ENCODE data around the gene C10orf90.

Gene C10orf90

DNA sequence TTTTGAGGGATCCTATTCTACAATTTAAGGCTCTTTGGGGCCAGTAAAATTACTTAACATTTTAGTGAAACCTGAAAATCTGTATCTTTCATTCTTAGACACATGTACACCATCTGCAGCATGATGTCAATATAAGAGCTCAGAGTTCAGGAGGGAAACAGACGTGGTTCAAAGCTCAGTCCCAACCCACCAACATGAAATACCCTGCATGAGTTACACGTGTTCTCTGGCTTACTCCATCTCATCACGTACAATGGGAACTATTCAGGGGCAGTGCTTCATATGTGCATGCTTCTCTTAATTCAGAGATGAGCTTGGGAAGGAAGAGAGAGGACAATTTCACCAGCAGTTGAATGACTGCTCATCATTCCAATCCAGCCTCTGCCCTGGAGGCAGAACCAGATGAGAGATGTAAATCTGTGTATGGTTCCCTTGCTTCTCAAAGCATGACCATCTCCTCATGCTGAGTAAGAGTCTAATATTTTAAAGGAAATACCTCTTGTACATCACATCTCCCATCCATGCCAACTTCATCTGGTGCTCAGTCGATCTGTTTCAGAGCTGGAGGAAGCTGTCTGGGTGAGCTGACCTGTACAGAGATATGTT, 253.2 kb downstream of the C10orf90 start:
- no peak overlapping the region for H3K4me3 ChIP-seq (replicated peaks; ENCODE audit: low read depth, low read length)
- TF ChIP-seq, protein P1, sequence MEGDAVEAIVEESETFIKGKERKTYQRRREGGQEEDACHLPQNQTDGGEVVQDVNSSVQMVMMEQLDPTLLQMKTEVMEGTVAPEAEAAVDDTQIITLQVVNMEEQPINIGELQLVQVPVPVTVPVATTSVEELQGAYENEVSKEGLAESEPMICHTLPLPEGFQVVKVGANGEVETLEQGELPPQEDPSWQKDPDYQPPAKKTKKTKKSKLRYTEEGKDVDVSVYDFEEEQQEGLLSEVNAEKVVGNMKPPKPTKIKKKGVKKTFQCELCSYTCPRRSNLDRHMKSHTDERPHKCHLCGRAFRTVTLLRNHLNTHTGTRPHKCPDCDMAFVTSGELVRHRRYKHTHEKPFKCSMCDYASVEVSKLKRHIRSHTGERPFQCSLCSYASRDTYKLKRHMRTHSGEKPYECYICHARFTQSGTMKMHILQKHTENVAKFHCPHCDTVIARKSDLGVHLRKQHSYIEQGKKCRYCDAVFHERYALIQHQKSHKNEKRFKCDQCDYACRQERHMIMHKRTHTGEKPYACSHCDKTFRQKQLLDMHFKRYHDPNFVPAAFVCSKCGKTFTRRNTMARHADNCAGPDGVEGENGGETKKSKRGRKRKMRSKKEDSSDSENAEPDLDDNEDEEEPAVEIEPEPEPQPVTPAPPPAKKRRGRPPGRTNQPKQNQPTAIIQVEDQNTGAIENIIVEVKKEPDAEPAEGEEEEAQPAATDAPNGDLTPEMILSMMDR (IDR thresholded peaks at IDR 0.05; ENCODE audit: low read depth, low read length, missing control alignments) = no peak
- no peak for DNase-seq (ENCODE audit: extremely low read depth, low read depth)

DNA sequence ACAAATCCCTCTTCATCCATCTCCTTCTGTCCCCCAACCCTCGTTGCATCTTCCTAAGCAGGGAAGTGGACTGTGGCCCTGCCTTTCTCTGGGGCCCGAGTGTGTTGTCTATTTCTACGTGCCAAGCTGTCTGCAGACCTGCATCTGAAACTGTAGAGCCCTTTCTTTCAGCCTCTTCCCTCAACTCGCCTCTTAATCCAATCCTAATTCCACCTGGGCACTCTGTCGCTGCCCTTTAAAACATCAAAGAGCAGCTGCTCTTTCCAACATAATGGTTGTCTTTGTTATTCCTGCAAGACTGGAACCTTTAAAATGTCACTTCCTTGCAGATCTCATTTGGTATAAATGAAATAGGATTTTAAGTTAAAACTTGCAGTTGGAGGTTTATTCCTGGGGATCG, 260.7 kb downstream of the C10orf90 start:
- DNase-seq (ENCODE audit: extremely low read depth, low read depth) = no peak
- TF ChIP-seq, protein P1 (IDR thresholded peaks at IDR 0.05; ENCODE audit: low read depth, low read length, missing control alignments) = no peak
- H3K4me3 ChIP-seq (replicated peaks; ENCODE audit: low read depth, low read length) = no peak overlapping the region

DNA sequence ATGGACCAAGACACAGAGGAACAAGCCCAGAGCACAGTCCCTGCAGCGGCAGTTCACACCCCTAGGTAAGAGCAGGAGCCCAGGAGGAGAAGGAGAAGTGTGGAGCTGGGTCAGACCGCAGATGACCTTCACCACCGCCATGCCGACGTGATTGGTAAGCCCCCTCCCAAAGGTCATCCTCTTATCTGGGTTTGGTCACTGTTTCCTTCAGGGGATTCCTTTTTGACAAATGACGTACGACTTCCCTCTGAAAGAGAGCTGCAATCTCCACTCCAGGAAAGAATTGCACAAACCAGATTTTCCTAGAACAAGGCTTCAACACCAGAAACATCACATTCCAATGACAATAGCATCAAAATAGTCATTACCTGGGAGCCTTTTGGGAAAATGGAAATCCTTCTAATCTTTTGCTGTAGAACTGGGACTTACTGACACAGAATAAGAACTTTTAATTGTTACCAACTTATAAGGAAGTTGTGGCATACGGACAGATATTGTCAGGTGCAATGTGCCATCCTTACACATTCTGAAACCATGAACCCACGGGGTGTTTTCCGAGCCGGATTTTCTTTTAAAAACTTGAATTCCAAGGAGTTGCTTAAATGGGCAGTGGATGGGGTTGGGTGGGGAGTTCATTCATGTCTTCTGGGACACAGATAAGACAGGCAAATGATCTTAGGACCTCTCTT, 261.4 kb downstream of the C10orf90 start:
- no peak for DNase-seq (ENCODE audit: extremely low read depth, low read depth)
- no peak overlapping the region for H3K4me3 ChIP-seq (replicated peaks; ENCODE audit: low read depth, low read length)
- TF ChIP-seq, protein P1 (IDR thresholded peaks at IDR 0.05; ENCODE audit: low read depth, low read length, missing control alignments) = no peak

DNA sequence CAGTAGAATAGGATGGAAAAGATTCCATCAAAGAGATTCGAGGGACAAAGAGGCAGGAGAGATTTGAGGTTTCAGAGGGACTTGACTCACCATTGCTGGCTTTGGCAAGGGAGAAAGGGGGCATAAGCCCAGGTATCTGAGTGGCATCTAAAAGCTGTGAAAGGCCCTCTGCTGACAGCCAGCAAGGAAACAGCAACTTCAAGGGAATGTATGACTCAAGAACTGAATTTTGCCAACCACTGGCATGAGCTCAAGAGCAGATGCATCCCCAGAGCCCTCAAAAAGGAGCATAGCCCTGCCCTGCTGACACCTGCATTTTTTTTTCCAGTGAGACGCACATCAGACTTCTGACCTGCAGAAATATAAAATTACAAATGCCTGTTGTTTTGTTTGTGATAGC, 262.7 kb downstream of the C10orf90 start:
- DNase-seq (ENCODE audit: extremely low read depth, low read depth) = no peak
- TF ChIP-seq, protein P1 (IDR thresholded peaks at IDR 0.05; ENCODE audit: low read depth, low read length, missing control alignments) = no peak

DNA sequence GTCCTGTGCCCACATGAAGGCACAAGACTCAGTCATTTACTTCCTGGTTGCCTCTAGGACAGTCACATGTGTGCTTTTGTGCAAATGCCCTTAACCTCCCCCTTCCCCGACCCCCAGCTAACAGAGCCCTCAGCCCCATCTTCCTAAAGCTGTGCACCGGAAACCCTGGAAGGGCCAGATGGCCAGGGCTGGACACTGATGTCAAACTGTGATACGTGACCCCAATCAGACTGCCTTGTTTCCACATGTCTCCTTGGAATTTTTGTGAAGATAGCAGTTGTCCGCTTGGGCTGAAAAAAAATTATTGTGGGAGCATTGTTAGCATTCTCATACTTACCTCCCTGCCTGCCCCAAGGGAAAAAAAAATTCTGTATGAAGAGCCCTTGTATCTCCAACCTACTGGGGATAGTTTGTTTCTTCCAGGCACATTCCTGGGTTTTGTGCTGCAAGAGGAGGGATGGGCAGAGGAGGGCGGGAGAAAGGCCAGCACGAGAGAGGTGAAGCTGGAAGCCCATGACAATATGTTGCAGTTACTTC, 265.2 kb downstream of the C10orf90 start:
- TF ChIP-seq, protein P1 (IDR thresholded peaks at IDR 0.05; ENCODE audit: low read depth, low read length, missing control alignments) = no peak
- no peak overlapping the region for H3K4me3 ChIP-seq (replicated peaks; ENCODE audit: low read depth, low read length)
- no peak for DNase-seq (ENCODE audit: extremely low read depth, low read depth)

More for the DNA sequence above, 262.7 kb downstream of the C10orf90 start:
- no peak overlapping the region for H3K4me3 ChIP-seq (replicated peaks; ENCODE audit: low read depth, low read length)

DNA sequence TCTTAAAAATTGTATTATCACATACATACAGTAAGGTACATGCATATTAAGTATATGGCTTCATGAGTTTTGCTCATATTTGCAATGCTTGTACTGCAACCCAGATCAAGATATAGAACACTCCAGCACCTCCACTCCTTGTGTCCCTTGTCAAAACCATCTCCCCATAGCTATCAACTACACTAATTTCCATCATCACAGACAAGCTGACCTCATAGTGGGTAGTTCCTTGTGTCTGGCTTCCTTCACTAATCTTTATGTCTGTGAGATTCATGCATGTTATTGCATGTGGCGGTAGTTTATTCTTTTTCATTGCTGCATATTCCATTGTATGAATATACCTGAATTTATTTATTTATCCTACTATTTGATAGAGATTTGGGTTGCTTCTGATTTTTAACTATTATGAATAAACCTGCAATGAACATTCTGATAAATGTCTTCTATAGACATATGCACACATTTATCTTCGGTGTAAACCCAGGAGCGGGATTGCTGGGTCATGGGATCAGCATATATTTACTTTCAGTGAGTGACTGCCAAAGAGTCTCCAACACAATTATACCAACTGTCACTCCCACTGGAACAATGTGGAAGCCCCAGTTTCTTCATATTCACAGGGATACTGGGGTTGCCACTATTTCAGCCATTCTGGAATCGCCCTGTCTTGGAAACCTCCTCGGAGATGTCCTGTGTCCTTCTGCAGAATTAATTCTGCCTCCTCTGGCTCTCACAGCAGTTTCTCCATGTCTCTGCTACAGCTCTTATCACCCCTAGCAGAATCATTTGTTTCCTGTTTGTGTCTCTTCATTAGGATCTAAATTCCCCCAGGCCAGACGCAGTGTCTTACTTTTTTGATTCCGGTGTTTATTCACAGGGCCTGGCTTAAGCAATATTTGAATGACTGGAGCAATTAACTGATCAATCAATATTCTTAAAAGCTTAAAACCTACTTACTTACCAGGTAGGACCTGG, 267.5 kb downstream of the C10orf90 start:
- no peak for DNase-seq (ENCODE audit: extremely low read depth, low read depth)
- no peak overlapping the region for H3K4me3 ChIP-seq (replicated peaks; ENCODE audit: low read depth, low read length)
- TF ChIP-seq, protein P1 (IDR thresholded peaks at IDR 0.05; ENCODE audit: low read depth, low read length, missing control alignments) = no peak
